Upper lobe of left lung (tissue), 4 donors: ENCODE data around the gene PRR14.
A peak's percentile ranks its signal among the peaks of the same experiment; 100 is the strongest.

Source experiments
- CTCF ChIP-seq, 6 experiments: fragments of 450-650 bp in 4 of 6; fragments of 200-600 bp in 2 of 6; sonication (generic) in 2 of 6; IDR thresholded peaks; one replicate each; pipeline ENCODE4 v1.5.1; 2016 to 2019; ENCODE audit warnings: antibody characterized with exemption in 6 of 6
- EP300 ChIP-seq, 4 donors: sonication (generic); formaldehyde crosslinking; IDR thresholded peaks; one replicate each; pipeline ENCODE4 v1.5.1; 2017; ENCODE audit warnings: antibody characterized with exemption in 4 of 4, control low read depth in 2 of 4
- POLR2AphosphoS5 ChIP-seq, 2 donors: sonication (generic); formaldehyde crosslinking; IDR thresholded peaks; one replicate each; pipeline ENCODE4 v1.5.1; 2017; ENCODE audit warnings: antibody characterized with exemption in 2 of 2

- TF ChIP-seq CTCF (IDR thresholded peaks at IDR 0.05) (peak in 2 of 6 experiments; percentile 2 to 19), POLR2AphosphoS5 (IDR thresholded peaks at IDR 0.05) (no peak), EP300 (IDR thresholded peaks at IDR 0.05) (no peak)
These were observed 41.5 kb upstream of the PRR14 start for GRCh38 chr16:30609002-30609925.
